Transverse colon (tissue), 4 donors: ENCODE results near the gene DLGAP1.

ENCODE experiments used
- CTCF ChIP-seq, 5 experiments: fragments of 200-600 bp in 3 of 5; fragments of 450-650 bp in 2 of 5; sonication (generic) in 3 of 5; IDR thresholded peaks; 1 replicate in 2 of 5; 2 replicates in 3 of 5; pipeline ENCODE4 v1.5.1; 2016 to 2017; ENCODE audit warnings: antibody characterized with exemption in 5 of 5, inconsistent platforms in 3 of 5, mild to moderate bottlenecking in 2 of 5, moderate library complexity in 1 of 5
- EP300 ChIP-seq: sonication (generic); formaldehyde crosslinking; IDR thresholded peaks from one replicate; pipeline ENCODE4 v1.6.1; 2017; ENCODE audit warnings: antibody characterized with exemption, low read depth
- POLR2A ChIP-seq: fragments of 450-650 bp; IDR thresholded peaks from one replicate; pipeline ENCODE4 v1.6.1; 2016; ENCODE audit warnings: antibody characterized with exemption, mild to moderate bottlenecking, moderate library complexity
- POLR2AphosphoS5 ChIP-seq, 3 donors: sonication (generic); formaldehyde crosslinking; IDR thresholded peaks; one replicate each; pipeline ENCODE4 v1.6.1; 2016; ENCODE audit warnings: antibody characterized with exemption in 3 of 3

- TF ChIP-seq CTCF (IDR thresholded peaks at IDR 0.05) (no peak), EP300 (no peak), POLR2A (no peak), POLR2AphosphoS5 (IDR thresholded peaks at IDR 0.05) (no peak)
These were observed 730.0 kb downstream of the DLGAP1 start for GRCh38 chr18:3725115-3725514.
